Activated CD8-positive, alpha-beta memory T cell treated with anti-CD3 and anti-CD28 coated beads for 4 hours (primary cell): Measurements from ENCODE around the gene RASSF7.

Source experiments
- DNase-seq, 2 donors: peaks; one replicate each; pipeline ENCODE4 v3.0.0-alpha.2; 2020; ENCODE audit warnings: low read depth in 2 of 2

RASSF7 gene

GRCh38 chr11:532986-533585 is 27.7 kb upstream of the RASSF7 start:
- DNase-seq = no peak

- no peak for DNase-seq
Measured at GRCh38 chr11:533586-534395, 27.0 kb upstream of the RASSF7 start.

GRCh38 chr11:534396-535209 is 26.2 kb upstream of the RASSF7 start:
- no peak for DNase-seq

GRCh38 chr11:535210-535518 is 25.6 kb upstream of the RASSF7 start:
- no peak for DNase-seq

- peak; percentile 86 to 89 for DNase-seq
Measured at GRCh38 chr11:535519-536454, 25.0 kb upstream of the RASSF7 start, which contains the start of gene HRAS. TSS of gene HRAS (minus strand) at chr11:535576.

GRCh38 chr11:536841-537621 is 23.7 kb upstream of the RASSF7 start, which contains the start of gene LRRC56:
TSS of gene LRRC56 (plus strand) at chr11:537527. CDS start at chr11:540685, 3,158 bp downstream.
- peak; percentile 85 to 89 for DNase-seq

GRCh38 chr11:537622-538430 is 22.9 kb upstream of the RASSF7 start:
- DNase-seq = no peak

GRCh38 chr11:538431-539051 is 22.2 kb upstream of the RASSF7 start:
- no peak for DNase-seq

GRCh38 chr11:539971-540481 is 20.7 kb upstream of the RASSF7 start:
- DNase-seq = no peak

- no peak for DNase-seq
Measured at GRCh38 chr11:540583-541432, 20.0 kb upstream of the RASSF7 start.

- DNase-seq = no peak
Measured at GRCh38 chr11:541433-541885, 19.3 kb upstream of the RASSF7 start.

- no peak for DNase-seq
Measured at GRCh38 chr11:544817-545166, 16.0 kb upstream of the RASSF7 start.

- no peak for DNase-seq
Measured at GRCh38 chr11:545171-545570, 15.6 kb upstream of the RASSF7 start.

- DNase-seq = no peak
Measured at GRCh38 chr11:548700-549603, 11.8 kb upstream of the RASSF7 start.

GRCh38 chr11:550021-550745 is 10.6 kb upstream of the RASSF7 start:
- DNase-seq = no peak

- no peak for DNase-seq
Measured at GRCh38 chr11:550746-551085, 10.1 kb upstream of the RASSF7 start.

- no peak for DNase-seq
Measured at GRCh38 chr11:551131-551530, 9.6 kb upstream of the RASSF7 start.
